Hepatocyte (in vitro differentiated cells): Measurements from ENCODE around the gene LGI4. TPM values are rescaled to one million over a fixed set of nuclear protein-coding genes. Genes with fewer than 3 reads are reported as not detected.
A peak's percentile ranks its signal among the peaks of the same experiment; 100 is the strongest.

Experiments
- DNase-seq: peaks from one replicate; pipeline ENCODE4 v3.0.0-alpha.2; 2016; ENCODE audit warnings: low spot score
- H2AFZ ChIP-seq: fragments of 200-600 bp; sonication (generic); 2 replicates; pipeline ENCODE4 v1.6.0; 2016; ENCODE audit warnings: antibody characterized with exemption, mild to moderate bottlenecking
- H3K27ac ChIP-seq: fragments of 200-600 bp; sonication (generic); 2 replicates; pipeline ENCODE4 v1.5.1; 2016; ENCODE audit warnings: mild to moderate bottlenecking
- H3K27me3 ChIP-seq: fragments of 200-600 bp; sonication (generic); 2 replicates; pipeline ENCODE4 v1.6.1; 2016
- H3K36me3 ChIP-seq: fragments of 200-600 bp; sonication (generic); replicated peaks from 2 replicates; pipeline ENCODE4 v1.5.1; 2016; ENCODE audit warnings: low read depth; ENCODE audit not compliant: insufficient read depth
- H3K4me1 ChIP-seq: fragments of 200-600 bp; sonication (generic); 2 replicates; pipeline ENCODE4 v1.5.1; 2016; ENCODE audit warnings: mild to moderate bottlenecking, moderate library complexity; ENCODE audit not compliant: insufficient read depth
- H3K4me2 ChIP-seq: fragments of 200-600 bp; sonication (generic); 2 replicates; pipeline ENCODE4 v1.6.0; 2016
- H3K4me3 ChIP-seq: fragments of 200-600 bp; sonication (generic); 2 replicates; pipeline ENCODE4 v1.5.1; 2016; ENCODE audit warnings: mild to moderate bottlenecking
- H3K79me2 ChIP-seq: fragments of 200-600 bp; sonication (generic); 2 replicates; pipeline ENCODE4 v1.6.0; 2017; ENCODE audit warnings: mild to moderate bottlenecking
- H3K9me2 ChIP-seq: fragments of 200-600 bp; sonication (generic); replicated peaks from 2 replicates; pipeline ENCODE4 v1.6.0; 2017; ENCODE audit warnings: mild to moderate bottlenecking; ENCODE audit not compliant: insufficient read depth
- H3K9me3 ChIP-seq: fragments of 200-600 bp; sonication (generic); 2 replicates; pipeline ENCODE4 v1.5.1; 2016; ENCODE audit warnings: low read depth, mild to moderate bottlenecking
- H4K20me1 ChIP-seq: fragments of 200-600 bp; sonication (generic); 2 replicates; pipeline ENCODE4 v1.6.0; 2016; ENCODE audit warnings: mild to moderate bottlenecking; ENCODE audit not compliant: insufficient read depth, poor library complexity, severe bottlenecking
- EZH2 ChIP-seq: fragments of 200-600 bp; sonication (generic); IDR thresholded peaks from 2 replicates; pipeline ENCODE4 v1.6.1; 2016; ENCODE audit warnings: antibody characterized with exemption, mild to moderate bottlenecking, borderline replicate concordance
- EZH2phosphoT487 ChIP-seq: fragments of 200-600 bp; sonication (generic); IDR thresholded peaks from one replicate; pipeline ENCODE4 v1.6.1; 2018; ENCODE audit warnings: antibody characterized with exemption, mild to moderate bottlenecking, low read depth, moderate library complexity; ENCODE audit not compliant: unreplicated experiment, severe bottlenecking
- WGBS: methylation state at CpG from one replicate; pipeline ENCODE4 v1.1.6; 2016; ENCODE audit warnings: low lambda C conversion rate; ENCODE audit errors: missing lambda C conversion rate; 5-methylcytosine and 5-hydroxymethylcytosine counted together
- polyA plus RNA-seq: library from polyadenylated mRNA; unstranded; fragments of >200 nt; fragmentation: Nextera tagmentation; extraction: Ambion mirVana; gene quantifications from 2 replicates; pipeline ENCODE4 v1.2.1, GENCODE V29; 2016
- total RNA-seq: library from RNA; depleted of rRNA; stranded (reverse); fragments of >200 nt; gene quantifications from 2 replicates; pipeline ENCODE4 v1.2.3, GENCODE V29; 2014
- TF ChIP-seq, protein P1 (sequence below): fragments of 200-600 bp; sonication (generic); IDR thresholded peaks from 2 replicates; pipeline ENCODE4 v1.5.1; 2016; ENCODE audit warnings: antibody characterized with exemption, mild to moderate bottlenecking; ENCODE audit not compliant: poor library complexity

Gene LGI4
- total and polyA plus RNA-seq, 2 experiments from 2014 or later: 5.2 to 6.3 TPM

DNA sequence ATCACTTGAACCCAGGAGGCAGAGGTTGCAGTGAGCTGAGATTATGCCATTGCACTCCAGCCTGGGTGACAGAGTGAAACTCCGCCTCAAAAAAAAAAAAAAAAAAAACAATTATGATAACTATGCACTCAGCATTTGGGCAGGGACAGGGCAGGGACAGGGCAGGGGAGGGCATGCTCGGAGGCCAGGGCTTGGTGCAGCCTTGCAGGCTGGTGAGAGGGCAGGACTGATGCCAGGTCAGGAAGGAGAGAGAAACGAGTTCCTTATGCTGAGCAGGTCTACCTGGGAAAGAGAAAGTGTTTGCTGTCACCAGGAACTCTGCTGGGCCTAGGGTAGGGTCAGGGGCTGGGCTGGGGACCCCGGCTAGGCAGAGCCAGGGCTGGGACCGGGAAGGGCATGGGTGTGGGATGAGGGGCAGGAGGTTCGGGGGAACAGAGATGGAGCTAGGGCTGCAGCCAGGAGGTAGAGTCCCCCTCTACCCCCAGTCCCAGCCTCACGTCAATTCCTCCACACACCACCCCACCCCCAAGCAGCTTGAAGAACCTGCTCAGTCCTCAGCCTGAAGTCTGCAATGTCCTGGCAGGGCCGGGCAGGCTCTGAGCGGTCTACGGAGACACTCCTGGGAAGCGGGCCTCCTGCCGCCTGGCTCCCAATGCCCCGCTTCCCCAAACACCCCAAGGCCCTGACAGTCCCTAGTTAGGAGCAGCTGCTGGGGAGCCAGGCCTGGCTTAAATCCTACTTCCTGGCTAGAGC, 16.4 kb downstream of the LGI4 start:
- 79% methylated on average over 9 of the region's 13 CpGs for WGBS
- TF ChIP-seq EZH2 (no peak), EZH2phosphoT487 (no peak)
- TF ChIP-seq, protein P1, sequence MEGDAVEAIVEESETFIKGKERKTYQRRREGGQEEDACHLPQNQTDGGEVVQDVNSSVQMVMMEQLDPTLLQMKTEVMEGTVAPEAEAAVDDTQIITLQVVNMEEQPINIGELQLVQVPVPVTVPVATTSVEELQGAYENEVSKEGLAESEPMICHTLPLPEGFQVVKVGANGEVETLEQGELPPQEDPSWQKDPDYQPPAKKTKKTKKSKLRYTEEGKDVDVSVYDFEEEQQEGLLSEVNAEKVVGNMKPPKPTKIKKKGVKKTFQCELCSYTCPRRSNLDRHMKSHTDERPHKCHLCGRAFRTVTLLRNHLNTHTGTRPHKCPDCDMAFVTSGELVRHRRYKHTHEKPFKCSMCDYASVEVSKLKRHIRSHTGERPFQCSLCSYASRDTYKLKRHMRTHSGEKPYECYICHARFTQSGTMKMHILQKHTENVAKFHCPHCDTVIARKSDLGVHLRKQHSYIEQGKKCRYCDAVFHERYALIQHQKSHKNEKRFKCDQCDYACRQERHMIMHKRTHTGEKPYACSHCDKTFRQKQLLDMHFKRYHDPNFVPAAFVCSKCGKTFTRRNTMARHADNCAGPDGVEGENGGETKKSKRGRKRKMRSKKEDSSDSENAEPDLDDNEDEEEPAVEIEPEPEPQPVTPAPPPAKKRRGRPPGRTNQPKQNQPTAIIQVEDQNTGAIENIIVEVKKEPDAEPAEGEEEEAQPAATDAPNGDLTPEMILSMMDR: no peak
- no peaks in the 10 kb centered on the region for H3K27me3 ChIP-seq
- no peak overlapping the region for H2AFZ ChIP-seq
- no peaks in the 10 kb centered on the region for H4K20me1 ChIP-seq
- no peaks in the 10 kb centered on the region for H3K36me3 ChIP-seq
- peak overlapping the region; percentile 75 for H3K4me2 ChIP-seq
- H3K9me3 ChIP-seq: no peaks in the 10 kb centered on the region
- H3K27ac ChIP-seq: peak overlapping the region; percentile 94
- DNase-seq: no peak
- no peak overlapping the region for H3K4me3 ChIP-seq
- peaks cover 8% of the 10 kb centered on the region for H3K4me1 ChIP-seq
- peaks cover 17% of the 10 kb centered on the region for H3K79me2 ChIP-seq
- no peaks in the 10 kb centered on the region for H3K9me2 ChIP-seq

- no peak for DNase-seq
Observed at GRCh38 chr19:35117799-35118198, 17.1 kb downstream of the LGI4 start.

DNA sequence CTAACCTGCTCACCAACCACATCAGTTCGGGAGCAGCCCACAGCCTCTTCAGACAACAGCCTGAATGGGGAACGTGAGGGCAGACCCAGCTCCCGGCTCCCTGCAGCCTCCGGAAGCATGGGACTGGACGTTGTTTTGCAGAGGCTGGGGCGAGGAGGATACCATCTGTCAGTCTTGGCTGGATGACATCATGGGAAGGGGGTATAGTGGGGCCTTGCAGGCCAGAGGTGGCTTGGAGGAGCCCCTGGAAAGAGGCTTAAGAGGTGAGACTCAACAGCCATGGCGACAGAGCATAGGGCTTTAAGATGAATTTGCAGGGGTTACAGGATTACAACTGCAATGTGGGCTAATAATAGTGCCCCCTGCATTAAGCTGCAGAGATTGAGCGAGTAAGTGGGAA, 17.7 kb downstream of the LGI4 start:
- Histone ChIP-seq H3K27ac (peak overlapping the region; percentile 94), H3K9me2 (no peaks in the 10 kb centered on the region), H3K4me1 (peaks cover 8% of the 10 kb centered on the region), H3K9me3 (no peaks in the 10 kb centered on the region), H3K4me2 (peak overlapping the region; percentile 75), H4K20me1 (no peaks in the 10 kb centered on the region), H2AFZ (no peak overlapping the region), H3K36me3 (no peaks in the 10 kb centered on the region), H3K4me3 (peak overlapping the region; percentile 62), H3K27me3 (no peaks in the 10 kb centered on the region), H3K79me2 (peaks cover 17% of the 10 kb centered on the region)
- TF ChIP-seq, protein P1: no peak
- TF ChIP-seq EZH2 (no peak), EZH2phosphoT487 (no peak)
- 71% methylated on average over 8 of the region's 8 CpGs for WGBS
- DNase-seq: no peak

More at GRCh38 chr19:35117799-35118198, 17.1 kb downstream of the LGI4 start:
- peak overlapping the region; percentile 94 for H3K27ac ChIP-seq
- no peaks in the 10 kb centered on the region for H3K27me3 ChIP-seq
- peak overlapping the region; percentile 75 for H3K4me2 ChIP-seq
- H4K20me1 ChIP-seq: no peaks in the 10 kb centered on the region
- no peaks in the 10 kb centered on the region for H3K9me2 ChIP-seq
- no peaks in the 10 kb centered on the region for H3K36me3 ChIP-seq
- WGBS: 79% methylated on average over 11 of the region's 11 CpGs
- no peak overlapping the region for H3K4me3 ChIP-seq
- TF ChIP-seq EZH2phosphoT487 (no peak), EZH2 (no peak)
- TF ChIP-seq, protein P1: no peak
- H3K4me1 ChIP-seq: peaks cover 8% of the 10 kb centered on the region
- peaks cover 17% of the 10 kb centered on the region for H3K79me2 ChIP-seq
- H2AFZ ChIP-seq: no peak overlapping the region
- no peaks in the 10 kb centered on the region for H3K9me3 ChIP-seq
